Mucosa of descending colon (tissue), 3 donors: ENCODE measurements around the gene CCDC3. TPM values are rescaled to one million over a fixed set of nuclear protein-coding genes. Genes with fewer than 3 reads are reported as not detected.

Experiments
- ATAC-seq: fragments of 200-7000 bp; cut with Tn5 transposase; one replicate; pipeline ENCODE4 v1.9.1; 2020; ENCODE audit warnings: mild to moderate bottlenecking, moderate library complexity
- DNase-seq, 3 donors: peaks; one replicate each; pipeline ENCODE4 v3.0.0-alpha.2; 2020
- H3K36me3 ChIP-seq: fragments of 200-600 bp; one replicate; pipeline ENCODE4 v1.8.0; 2021; ENCODE audit warnings: low read depth, mild to moderate bottlenecking
- H3K4me1 ChIP-seq: fragments of 200-600 bp; one replicate; pipeline ENCODE4 v1.8.0; 2021; ENCODE audit warnings: low read depth, mild to moderate bottlenecking
- H3K4me3 ChIP-seq: fragments of 200-600 bp; one replicate; pipeline ENCODE4 v1.8.0; 2021; ENCODE audit warnings: mild to moderate bottlenecking
- H3K9me3 ChIP-seq: fragments of 200-600 bp; one replicate; pipeline ENCODE4 v1.8.0; 2021; ENCODE audit warnings: mild to moderate bottlenecking
- intact Hi-C, 2 donors: fragments of 100-400 bp; cut with DNase I in 1 of 2; cut with micrococcal nuclease in 1 of 2; formaldehyde crosslinking; loops; one replicate each; pipeline versions ENCODE4 v1.11.0 to v1.11.1; 2022; cut with DNase I, micrococcal nuclease
- total RNA-seq, 3 donors: library from RNA; stranded (reverse); fragmentation: NEBNext Ultra II Directional in 2 of 3; extraction: Animal tissue kit (Norgen Biotek cat#: 25700) in 2 of 3; gene quantifications; one replicate each; pipeline versions ENCODE4 v1.2.1 to v1.2.4, GENCODE V29; 2021 to 2023
- TF ChIP-seq, protein P1 (sequence below): fragments of 200-600 bp; IDR thresholded peaks from one replicate; pipeline ENCODE4 v1.8.0; 2022; ENCODE audit warnings: antibody characterized with exemption, mild to moderate bottlenecking
- donor health status: DM: no; HTN: no; CAD: no; lungs with moderate emphysema.
- donor health status: DM: no; HTN: no; CAD: no.
- donor health status: DM: no; HTN: yes; CAD: no.

The CCDC3 gene
- total RNA-seq, 3 donors from 2014 or later = 0.84 to 3.3 (median 2.3) TPM

DNA sequence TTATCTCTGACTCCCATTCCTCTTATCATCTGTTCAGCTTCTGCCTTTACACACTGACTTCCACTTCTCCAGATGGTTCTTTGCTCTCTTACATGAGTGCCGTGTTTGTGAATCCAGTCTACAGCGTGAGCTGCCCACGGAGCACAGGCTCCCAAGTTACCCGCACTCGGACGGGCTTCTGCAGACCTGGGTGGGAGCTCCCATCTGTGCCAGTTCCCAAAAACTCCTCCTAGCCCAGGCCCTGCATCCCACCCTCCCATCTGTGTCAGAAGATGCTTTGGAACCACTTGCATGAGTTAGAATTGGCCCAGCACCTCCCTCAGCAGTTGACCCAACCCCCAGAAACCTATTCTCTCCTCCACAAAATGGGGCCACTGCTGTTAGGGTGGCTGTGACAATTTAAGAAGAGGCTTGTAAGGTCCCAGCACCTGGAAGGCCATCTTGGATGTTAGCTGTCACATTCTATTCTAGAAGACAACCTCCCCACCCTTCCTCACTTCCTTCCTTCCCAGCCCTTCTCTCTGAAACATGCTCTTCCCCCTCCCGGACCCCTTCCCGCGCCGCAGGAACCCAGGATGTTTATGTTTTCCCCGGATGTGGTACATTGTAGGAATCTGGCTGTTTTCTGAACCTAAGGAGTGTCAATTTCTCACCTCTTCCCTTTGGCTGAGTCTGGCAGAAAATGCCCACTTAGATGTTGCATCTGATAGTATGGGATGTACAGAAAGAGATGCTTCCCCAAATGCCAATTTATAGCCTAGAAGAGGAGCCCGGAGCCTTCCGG, 79.2 kb downstream of the CCDC3 start:
- TF ChIP-seq, protein P1, sequence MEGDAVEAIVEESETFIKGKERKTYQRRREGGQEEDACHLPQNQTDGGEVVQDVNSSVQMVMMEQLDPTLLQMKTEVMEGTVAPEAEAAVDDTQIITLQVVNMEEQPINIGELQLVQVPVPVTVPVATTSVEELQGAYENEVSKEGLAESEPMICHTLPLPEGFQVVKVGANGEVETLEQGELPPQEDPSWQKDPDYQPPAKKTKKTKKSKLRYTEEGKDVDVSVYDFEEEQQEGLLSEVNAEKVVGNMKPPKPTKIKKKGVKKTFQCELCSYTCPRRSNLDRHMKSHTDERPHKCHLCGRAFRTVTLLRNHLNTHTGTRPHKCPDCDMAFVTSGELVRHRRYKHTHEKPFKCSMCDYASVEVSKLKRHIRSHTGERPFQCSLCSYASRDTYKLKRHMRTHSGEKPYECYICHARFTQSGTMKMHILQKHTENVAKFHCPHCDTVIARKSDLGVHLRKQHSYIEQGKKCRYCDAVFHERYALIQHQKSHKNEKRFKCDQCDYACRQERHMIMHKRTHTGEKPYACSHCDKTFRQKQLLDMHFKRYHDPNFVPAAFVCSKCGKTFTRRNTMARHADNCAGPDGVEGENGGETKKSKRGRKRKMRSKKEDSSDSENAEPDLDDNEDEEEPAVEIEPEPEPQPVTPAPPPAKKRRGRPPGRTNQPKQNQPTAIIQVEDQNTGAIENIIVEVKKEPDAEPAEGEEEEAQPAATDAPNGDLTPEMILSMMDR = no peak
- Histone ChIP-seq H3K4me3 (no peak overlapping the region), H3K9me3 (no peaks in the 10 kb centered on the region), H3K36me3 (no peaks in the 10 kb centered on the region), H3K4me1 (no peaks in the 10 kb centered on the region)
- intact Hi-C loops = no loop called here
- DNase-seq = no peak
- no peak for ATAC-seq

DNA sequence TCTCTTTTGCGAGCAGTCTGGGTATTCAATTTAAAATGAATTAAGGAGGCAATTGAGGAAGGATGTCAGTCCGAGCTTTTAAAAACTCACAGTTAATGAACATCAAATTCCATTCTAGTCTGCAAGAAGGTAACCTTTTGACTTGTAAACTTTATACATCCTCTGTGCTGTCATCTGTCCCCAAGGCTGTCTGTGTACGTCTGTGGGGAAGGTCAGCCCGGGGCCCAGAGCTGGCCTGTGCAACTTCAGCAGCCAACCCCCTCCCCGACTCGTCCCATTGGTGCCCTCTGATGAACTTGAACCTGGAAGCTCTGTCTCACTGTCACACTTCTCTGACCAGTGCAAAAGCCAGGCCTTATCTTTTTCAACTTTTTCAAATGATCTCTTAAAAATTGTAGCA, 80.3 kb downstream of the CCDC3 start:
- H3K4me1 ChIP-seq = no peaks in the 10 kb centered on the region
- H3K4me3 ChIP-seq = no peak overlapping the region
- no peak for ATAC-seq
- H3K9me3 ChIP-seq = no peaks in the 10 kb centered on the region
- intact Hi-C loops = no loop called here
- no peaks in the 10 kb centered on the region for H3K36me3 ChIP-seq
- TF ChIP-seq, protein P1 = no peak
- no peak for DNase-seq

DNA sequence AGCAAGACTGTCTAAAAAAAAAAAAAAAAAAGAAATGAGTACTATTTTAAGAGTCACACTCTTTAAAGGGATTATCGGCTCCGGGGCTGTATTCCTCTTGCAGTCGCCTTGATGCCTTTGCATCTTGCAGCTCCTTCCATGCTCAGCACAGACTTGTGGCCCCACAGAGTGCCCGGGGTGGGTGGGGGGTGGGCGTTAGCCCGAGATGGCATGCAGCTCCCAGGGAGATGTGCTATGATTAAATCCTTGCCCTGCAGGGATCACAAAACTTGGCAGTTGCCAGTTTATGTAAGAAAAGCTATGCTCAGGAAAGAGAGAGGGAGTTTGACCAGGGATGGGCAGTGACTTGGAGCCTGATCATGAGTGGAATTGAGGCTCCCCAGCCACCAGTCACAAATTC, 81.9 kb downstream of the CCDC3 start:
- TF ChIP-seq, protein P1 = no peak
- Histone ChIP-seq H3K4me3 (no peak overlapping the region), H3K4me1 (no peaks in the 10 kb centered on the region), H3K36me3 (no peaks in the 10 kb centered on the region), H3K9me3 (no peaks in the 10 kb centered on the region)
- DNase-seq (no peak), ATAC-seq (no peak)
- intact Hi-C loops = no loop called here

DNA sequence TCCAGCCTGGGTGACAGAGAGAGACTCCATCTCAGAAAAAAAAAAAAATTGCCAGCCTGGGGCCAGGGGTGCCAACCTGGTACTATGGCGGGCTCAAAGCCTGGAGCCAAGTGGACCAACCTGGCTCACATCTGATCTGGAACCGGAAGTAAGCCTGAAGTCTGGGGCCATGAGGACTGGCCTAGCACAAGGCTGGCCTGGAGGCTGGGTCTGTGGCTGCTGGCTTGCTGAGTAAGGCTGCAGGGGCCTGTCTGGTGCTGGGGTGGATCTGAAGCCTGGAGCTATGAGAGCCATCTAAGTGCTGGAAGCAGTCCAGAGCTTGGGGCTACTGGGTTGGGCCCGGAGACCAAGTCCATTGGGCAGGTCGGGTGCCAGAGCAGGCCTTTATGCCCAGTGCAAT, 84.9 kb downstream of the CCDC3 start:
- TF ChIP-seq, protein P1 = no peak
- DNase-seq (no peak), ATAC-seq (no peak)
- Histone ChIP-seq H3K4me3 (no peak overlapping the region), H3K9me3 (no peaks in the 10 kb centered on the region), H3K4me1 (no peaks in the 10 kb centered on the region), H3K36me3 (no peaks in the 10 kb centered on the region)
- intact Hi-C loops = no loop called here

DNA sequence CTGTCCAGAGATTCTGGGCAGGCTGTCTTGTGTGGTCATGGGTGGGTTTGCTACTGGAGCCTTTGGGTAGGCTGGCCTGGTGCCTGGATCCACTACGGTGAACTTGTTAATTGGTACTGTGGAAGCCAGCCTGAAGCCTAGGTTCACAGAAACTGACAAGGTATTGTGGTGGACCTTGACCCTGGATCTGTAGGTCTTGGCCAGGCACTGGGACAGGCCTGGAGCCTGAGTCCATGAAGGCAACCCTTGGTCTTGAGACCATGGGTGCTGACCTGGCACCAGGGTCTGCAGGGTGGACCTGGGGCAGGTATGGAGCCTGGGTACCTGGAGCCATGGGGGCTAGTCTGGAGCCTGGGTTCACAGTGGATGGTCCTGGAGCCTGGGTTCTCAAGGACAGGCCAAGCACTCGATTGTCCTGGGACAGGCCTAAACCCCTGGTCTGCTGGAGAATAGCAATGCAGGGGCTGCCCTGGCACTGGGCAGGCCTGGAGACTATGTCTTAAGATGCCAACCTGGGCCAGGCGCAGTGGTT, 85.8 kb downstream of the CCDC3 start:
- Histone ChIP-seq H3K4me1 (no peaks in the 10 kb centered on the region), H3K4me3 (no peak overlapping the region), H3K9me3 (no peaks in the 10 kb centered on the region), H3K36me3 (no peaks in the 10 kb centered on the region)
- TF ChIP-seq, protein P1 = no peak
- DNase-seq (no peak), ATAC-seq (no peak)
- intact Hi-C loops = no loop called here
